ENCODE measurements around the gene AP3B1. TPM values are rescaled to one million over a fixed set of nuclear protein-coding genes. Genes with fewer than 3 reads are reported as not detected.

The AP3B1 gene
- total RNA-seq, 1 experiment from 2014 or later: 41.8 TPM

- Histone ChIP-seq H2AK5ac (ENCODE audit: insufficient read length, low read length) (no peak overlapping the region), H4K91ac (ENCODE audit: insufficient read length, low read depth, low read length) (no peak overlapping the region), H3K79me2 (ENCODE audit: insufficient read depth, low read length) (no peaks in the 10 kb centered on the region), H3K4me2 (ENCODE audit: insufficient read depth, insufficient read length, low read length) (peak overlapping the region; percentile 41), H3K23me2 (ENCODE audit: insufficient read length, low read depth, low read length, poor library complexity, severe bottlenecking) (peaks cover 6% of the 10 kb centered on the region), H3K27me3 (ENCODE audit: insufficient read depth, low read length) (peaks cover 35% of the 10 kb centered on the region; the same call in 1 of the 2 replicates), H3K14ac (ENCODE audit: insufficient read depth, low read length) (no peak overlapping the region), H2BK15ac (ENCODE audit: low read depth, low read length) (no peak overlapping the region), H2BK120ac (ENCODE audit: low read depth, low read length, poor library complexity, severe bottlenecking) (no peak overlapping the region), H3K79me1 (ENCODE audit: insufficient read depth, low read depth, low read length, poor library complexity, severe bottlenecking) (no peaks in the 10 kb centered on the region), H3K4me1 (ENCODE audit: insufficient read depth, low read length) (peaks cover 8% of the 10 kb centered on the region; the same call in 1 of the 2 replicates), H3K9me3 (ENCODE audit: control insufficient read depth, low read depth, low read length) (no peaks in the 10 kb centered on the region), H2BK5ac (ENCODE audit: insufficient read length, low read length) (no peak overlapping the region), H3K56ac (ENCODE audit: insufficient read length, low read depth, low read length) (no peak overlapping the region), H4K8ac (replicated peaks; ENCODE audit: insufficient read length, low read depth, low read length) (no peak overlapping the region), H4K5ac (ENCODE audit: insufficient read length, low read depth, low read length) (no peak overlapping the region), H3K23ac (ENCODE audit: insufficient read length, low read depth, low read length) (no peak overlapping the region), H2AFZ (ENCODE audit: low read length) (no peak overlapping the region), H2BK20ac (ENCODE audit: low read depth, low read length, poor library complexity, severe bottlenecking) (no peak overlapping the region), H3K18ac (ENCODE audit: insufficient read length, low read depth, low read length) (no peak overlapping the region), H2BK12ac (ENCODE audit: insufficient read length, low read depth, low read length) (no peak overlapping the region), H3K4ac (ENCODE audit: low read depth, low read length) (no peak overlapping the region), H3T11ph (ENCODE audit: low read length) (no peak overlapping the region), H4K20me1 (ENCODE audit: control insufficient read depth, insufficient read depth, insufficient read length) (no peaks in the 10 kb centered on the region), H3K27ac (ENCODE audit: insufficient read length, low read depth, low read length) (no peak overlapping the region), H3K9ac (ENCODE audit: extremely low read depth, insufficient read length, low read length) (no peak overlapping the region)
- no peak for TF ChIP-seq CTCF (conservative IDR thresholded peaks at IDR 0.05)
- peaks cover 26 to 28% of the 10 kb centered on the region in 2 experiments for H3K4me1 Mint-ChIP-seq
- peaks cover 96% of the 10 kb centered on the region for H3K27me3 Mint-ChIP-seq (ENCODE audit: low read depth)
- H3K36me3 Mint-ChIP-seq (ENCODE audit: insufficient read depth in 1 of 3, low read depth in 3 of 3): no peaks in the 10 kb centered on the region; a peak in 1 of 7 replicates
- H3K27ac Mint-ChIP-seq: no peak overlapping the region; a peak in 1 of 7 replicates
- peak overlapping the region; percentile 47 to 78; a peak in 4 of 5 replicates for H3K4me3 Mint-ChIP-seq
- DNase-seq: no peak
- peaks cover 0 to 6% of the 10 kb centered on the region in 2 experiments; a peak in 1 of 5 replicates for H3K9me3 Mint-ChIP-seq
- no CpG with 5 or more reads among the region's 13 CpGs for WGBS (ENCODE audit: extremely low coverage, insufficient read length, low lambda C conversion rate)
These were observed 337.4 kb downstream of the AP3B1 start for GRCh38 chr5:77957081-77957480.

Data from H9 (cell line).